GM18511 (cell line): ENCODE measurements around the gene SEC14L5.

Experiments
- ATAC-seq: cut with Tn5 transposase; IDR thresholded peaks from one replicate; pipeline ENCODE4 v1.9.1; 2021; ENCODE audit warnings: mild to moderate bottlenecking, moderate library complexity; ENCODE audit not compliant: unreplicated experiment

SEC14L5 gene

DNA sequence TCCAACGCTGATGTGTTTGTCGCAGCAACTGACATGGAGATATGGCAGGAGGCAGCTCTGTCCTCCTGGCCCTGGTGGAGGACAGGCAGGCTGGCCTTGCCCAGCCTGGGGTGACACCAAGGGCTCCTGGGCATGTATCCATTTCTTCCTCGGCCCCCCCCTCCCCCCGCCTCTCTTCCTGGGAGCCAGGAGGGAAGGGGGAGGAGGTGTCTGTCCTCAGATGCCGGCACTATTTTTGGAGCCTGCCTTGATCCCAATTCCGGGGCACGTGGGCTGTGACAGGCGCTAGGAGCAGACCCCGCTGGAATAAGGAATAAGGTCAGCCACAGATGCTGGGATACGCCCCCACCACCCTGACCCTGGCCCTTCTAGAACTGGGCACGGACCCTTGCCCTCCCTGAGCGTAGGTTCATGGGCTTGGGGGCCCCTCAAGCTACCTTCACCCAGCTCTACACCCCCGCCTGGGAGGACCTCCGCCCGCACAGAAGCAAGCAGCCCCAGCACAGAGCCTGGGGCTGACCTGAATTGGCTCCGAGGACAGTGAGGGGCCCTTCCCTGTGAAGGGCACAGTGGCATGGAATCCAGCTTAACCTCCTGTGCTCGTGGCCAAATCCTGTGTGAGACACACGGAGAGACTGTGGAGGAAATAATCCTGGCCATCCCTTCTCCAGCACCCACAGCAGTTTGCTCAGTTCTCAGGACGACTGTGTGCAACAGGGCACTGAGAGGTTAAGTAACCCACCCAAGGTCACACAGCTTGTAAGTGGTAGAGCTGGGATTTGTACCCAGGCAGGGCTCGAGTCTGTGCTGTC, 24.1 kb downstream of the SEC14L5 start:
- ATAC-seq = no peak

DNA sequence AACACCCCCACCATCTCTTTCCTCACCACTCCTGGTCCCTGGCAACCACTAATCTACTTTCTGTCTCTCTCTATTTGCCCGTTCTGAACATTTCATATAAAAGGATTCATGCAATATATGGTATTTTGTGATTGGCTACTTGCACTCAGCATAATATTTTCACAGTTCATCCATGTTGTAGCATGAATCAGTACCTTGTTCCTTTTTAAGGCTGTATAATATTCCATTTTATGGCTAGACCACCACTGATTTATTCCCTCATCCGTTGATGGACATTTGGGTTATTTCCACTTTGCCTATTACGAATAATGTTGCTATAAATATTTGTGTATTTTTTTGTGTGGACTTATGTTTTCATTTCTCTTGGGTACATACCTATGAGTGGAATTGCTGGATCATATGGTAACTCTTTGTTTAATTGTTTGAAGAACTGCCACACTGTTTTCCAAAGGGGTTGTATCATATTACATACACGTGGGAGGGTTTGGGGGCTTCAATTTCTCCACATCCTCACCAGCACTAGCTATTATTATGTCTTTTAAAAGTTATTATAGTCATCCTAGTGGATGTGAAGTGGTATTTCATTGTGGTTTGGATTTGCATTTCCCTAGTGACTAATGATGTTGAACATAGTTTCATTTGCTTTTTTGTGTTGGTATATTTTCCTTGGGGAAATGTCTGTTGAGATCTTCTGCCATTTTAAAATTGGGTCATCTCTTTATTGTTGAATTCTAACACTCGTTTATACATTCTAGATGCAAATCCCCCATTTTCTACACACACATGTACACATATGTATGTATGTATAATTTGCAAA, 26.3 kb downstream of the SEC14L5 start:
- ATAC-seq = no peak

DNA sequence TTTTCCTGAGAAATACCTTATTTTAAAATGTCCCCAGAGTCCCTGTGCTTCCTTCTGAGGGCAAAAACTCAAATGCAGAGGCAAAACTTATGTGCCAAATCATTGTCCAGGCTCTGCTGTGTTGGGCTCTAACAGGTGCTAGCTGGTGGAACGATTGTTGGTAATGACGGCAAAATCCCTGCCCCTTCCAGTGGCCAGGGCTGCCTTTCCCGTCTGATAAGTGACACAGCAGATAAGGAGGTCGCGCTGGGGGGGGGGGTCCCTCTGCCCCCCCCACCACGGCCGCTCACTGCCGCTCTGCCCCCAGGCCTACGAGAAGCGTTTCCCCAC, 29.1 kb downstream of the SEC14L5 start:
- ATAC-seq = no peak

DNA sequence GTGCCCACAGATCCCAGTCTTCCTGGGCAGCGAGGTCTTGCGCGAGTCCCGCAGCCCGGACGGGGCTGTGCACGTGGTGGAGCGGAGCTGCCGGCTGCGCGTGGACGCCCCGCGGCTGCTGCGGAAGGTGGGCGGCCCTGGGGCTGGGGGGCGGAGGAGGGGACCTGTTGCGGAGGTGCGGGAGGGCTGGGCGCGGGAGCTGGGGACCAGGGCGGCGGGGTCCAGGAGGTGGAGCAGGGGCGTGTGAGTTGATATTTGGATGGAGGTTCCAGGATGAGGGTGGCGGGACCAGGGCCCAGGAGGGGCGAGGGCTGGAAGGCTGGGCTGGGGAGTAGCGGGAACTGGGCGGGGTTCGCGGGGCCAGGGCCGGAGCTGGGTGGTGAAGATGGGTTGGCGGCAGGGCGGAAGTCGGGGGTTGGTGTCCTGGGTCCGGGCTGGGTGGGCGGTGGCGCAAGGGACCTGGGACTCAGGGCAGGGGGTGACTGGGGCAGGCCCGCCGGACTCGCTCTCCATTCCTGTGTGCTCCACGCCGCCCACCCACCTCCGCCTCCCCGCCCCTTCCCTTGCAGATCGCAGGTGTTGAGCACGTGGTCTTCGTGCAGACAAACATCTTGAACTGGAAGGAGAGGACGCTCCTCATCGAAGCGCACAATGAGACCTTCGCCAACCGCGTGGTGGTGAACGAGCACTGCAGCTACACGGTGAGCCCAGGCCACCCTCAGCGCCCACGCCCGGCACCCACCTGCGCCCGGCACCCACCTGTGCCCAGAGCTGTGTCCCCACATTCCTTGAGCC, 29.6 kb downstream of the SEC14L5 start:
- no peak for ATAC-seq

DNA sequence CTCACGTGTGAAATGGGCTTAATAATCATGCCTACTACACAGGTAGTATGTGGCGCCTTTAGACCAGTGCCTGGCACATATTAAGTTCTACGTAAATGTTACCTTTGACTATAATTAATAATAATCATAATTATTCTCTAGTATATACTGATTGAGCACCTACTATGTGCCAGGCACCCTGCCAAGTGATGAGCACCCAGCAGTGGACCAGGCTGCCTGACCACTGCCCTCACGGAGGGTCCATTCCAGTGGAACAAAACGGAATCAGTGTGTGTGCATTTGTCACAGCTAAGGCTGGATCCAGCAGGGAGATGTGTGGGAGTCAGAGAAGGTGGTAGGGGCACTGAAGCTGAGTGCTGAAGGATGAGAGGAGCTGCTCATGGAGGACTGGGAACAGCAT, 30.5 kb downstream of the SEC14L5 start:
- no peak for ATAC-seq

DNA sequence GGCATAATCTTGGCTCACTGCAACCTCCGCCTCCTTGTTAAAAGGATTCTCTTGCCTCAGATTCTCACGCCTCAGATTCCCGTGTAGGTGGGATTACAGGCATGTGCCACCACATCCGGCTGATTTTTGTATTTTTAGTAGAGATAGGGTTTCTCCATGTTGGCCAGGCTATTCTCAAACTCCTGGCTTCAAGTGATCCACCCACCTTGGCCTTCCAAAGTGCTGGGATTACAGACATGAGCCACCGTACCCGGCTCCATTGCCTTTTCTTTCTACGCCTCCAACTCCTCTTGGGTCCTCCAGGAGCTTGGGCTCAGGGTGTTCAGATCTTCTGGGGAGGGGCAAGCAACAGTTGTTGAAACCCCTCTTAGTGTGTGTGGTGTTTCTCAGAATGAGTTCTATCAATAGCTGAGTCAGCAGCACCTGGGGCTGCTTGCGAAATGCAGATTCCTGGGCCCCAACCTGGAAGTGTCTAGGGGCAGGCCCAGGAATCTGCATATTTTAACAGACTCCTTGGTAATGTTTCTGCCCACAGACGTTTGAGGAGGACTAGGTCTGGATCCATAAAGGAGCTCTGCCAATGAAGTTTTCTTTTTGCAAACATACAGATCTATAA, 31.4 kb downstream of the SEC14L5 start:
- no peak for ATAC-seq

DNA sequence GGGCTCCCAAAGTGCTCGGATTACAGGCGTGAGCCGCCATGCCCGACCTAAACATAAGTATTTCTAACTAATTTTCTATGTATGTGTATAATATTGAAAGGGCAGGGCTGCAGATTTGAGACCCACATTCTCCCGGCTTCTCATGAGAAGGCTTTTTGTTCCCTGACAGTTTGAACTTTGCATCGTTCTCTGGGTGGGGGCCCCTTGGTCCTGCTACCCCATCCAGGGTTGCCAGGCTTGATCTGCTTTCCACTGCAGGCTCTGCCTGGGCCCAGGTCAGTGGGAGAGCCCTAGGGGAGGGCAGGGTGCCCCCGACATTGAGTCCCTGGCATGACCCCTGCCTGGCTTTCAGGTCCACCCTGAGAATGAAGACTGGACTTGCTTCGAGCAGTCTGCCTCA, 32.3 kb downstream of the SEC14L5 start:
- ATAC-seq = no peak

DNA sequence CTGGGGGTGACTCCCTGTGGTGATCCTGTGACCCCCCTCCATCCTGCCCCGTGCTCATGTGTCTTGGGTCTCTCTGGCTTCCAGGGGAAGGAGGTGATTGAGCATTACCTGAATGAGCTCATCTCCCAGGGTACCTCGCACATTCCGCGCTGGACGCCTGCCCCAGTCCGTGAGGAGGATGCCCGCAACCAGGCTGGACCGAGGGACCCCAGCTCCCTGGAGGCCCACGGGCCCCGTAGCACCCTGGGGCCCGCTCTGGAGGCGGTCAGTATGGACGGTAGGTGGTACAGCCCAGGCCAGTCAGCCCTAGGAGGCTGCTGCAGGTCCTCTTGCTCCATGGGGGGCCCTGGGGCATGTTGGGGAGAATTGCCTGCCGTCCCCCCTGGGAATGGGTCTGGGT, 33.6 kb downstream of the SEC14L5 start:
- no peak for ATAC-seq

DNA sequence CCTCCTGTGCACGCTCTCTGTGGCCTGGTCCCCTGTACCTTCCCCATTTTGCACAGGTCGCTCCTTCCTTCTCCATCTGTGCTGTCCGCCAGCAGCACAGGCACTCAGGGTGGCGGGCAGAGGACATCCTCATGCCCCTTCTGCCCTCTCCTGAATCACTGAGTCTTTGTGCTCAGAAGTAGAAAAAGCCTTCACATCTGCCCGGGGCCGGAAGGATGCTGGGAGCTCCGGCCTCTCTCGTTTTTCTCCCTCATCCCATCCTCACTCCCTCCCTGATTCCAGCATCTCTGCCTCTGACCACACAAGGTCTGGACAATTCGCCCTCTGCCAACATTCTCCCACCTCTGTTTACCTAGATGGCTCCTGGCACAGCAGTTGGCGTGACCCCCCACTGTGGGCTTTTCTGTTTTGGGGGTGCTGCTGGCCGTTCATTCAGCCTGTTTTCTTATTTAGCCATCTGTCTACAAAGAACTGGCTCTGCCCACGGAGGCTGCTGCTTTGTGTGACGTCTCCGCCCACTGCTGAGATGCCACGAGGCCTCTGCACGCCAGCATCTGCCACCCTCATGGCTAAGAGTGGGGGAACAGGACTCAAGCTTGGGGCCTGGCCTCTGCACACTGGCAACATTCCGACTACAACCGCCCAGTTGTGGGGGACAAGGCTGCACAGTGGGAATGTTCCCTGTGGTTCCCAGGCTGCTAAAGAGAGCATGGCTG, 36.7 kb downstream of the SEC14L5 start:
- ATAC-seq = no peak

DNA sequence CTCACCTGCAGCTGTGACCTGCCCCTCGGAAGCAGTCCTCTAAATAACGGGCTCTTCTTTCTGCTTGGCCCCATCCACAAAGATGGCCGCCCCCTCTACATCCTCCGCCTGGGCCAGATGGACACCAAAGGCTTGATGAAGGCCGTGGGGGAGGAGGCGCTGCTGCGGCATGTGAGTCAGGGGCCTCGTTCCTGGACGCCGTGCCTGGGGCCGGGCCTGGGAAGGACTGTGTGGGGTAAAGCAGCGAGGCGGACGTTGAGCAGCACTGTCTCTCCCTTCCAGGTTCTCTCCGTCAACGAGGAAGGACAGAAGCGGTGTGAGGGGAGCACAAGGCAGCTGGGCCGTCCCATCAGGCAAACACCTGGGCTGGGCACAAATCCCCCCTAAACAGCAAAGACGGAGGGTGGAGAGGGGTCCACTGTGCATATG, 42.5 kb downstream of the SEC14L5 start:
- ATAC-seq = no peak

DNA sequence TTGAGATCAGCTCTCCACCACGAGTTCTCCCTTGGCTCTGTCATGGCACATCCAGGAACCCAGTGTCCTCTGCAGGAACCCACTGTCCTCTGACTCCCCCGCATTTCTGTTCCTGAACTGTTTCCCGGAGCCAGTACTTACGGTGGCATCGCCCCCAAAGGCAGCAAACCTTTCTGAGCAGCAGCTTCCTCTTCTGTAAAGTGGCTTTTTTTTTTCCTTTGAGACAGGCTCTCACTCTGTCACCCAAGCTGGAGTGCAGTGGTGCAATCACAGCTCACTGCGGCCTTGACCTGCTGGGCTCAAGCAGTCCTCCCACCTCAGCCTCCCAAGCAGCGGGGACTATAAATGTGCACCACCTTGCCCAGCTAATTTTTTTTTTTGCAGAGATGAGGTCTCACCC, 43.4 kb downstream of the SEC14L5 start:
- ATAC-seq = no peak

DNA sequence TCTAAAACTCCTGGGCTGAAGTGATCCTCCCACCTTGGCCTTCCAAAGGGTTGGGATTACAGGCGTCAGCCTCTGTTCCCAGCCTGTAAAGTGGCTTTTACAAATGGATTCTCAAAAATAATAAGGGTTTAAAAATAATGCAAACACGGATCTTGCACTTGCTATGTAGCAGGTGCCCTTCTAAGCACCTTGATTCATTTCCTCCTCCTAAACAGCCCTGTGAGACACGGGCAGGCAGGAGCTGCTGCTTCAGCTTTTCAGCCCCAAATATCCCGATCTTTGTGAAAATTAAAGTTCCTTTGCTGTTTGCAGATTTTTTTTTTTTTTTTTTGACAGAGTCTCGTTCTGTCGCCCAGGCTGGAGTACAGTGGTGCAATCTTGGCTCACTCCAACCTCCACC, 43.9 kb downstream of the SEC14L5 start:
- no peak for ATAC-seq

DNA sequence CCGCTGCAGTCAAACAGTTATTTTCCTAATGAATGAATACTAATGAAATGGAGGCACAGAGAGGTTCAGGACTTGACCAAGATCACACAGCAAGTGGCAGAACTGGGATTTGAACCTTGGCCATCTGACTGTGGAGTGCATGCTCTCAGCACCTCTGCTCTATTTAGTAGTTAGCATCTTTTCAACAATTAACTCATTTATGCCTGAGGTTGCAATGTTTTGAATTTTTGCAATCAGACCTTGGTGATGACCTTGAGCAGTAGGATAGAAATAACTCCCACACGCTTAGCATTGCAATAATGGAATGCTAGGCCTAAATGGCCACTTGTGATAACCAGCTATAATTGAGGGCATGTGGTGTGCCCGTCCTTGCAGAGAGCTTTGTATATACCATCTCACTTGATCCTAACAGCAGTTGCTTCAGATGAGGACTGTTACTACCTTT, 44.6 kb downstream of the SEC14L5 start:
- ATAC-seq = no peak

DNA sequence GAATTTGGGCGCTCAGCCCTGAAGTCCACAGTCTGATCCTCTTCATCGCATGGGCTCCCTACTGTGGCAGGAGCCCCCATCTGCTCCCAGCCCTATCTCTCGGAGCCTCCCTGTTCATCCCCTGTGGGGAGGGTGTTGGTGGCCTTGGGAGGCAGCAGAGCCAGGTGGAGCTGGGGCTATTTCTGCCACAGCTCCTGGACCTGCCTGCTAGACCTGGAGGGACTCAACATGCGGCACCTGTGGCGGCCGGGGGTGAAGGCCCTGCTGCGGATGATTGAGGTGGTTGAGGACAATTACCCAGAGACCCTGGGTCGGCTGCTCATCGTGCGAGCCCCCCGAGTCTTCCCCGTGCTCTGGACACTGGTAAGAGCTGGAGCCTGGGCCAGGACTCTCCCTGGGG, 45.1 kb downstream of the SEC14L5 start:
- no peak for ATAC-seq

DNA sequence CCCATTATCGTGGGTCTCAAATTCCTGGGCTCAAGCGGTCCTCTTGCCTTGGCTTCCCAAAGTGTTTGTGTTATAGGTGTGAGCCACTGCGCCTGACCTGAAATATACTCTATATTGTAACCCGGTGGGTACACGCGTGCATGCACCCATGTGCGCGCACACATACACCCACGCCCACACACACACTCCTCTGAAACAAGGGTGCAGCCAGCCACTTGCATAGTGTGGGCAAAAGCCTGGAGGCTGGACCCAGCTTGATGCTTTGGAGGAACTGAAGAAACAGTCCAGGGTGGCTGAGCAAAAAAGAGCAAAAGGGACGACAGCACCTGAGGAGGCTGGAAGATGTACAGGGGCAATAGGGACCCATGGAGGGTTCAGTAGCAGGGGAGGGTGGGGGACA, 45.7 kb downstream of the SEC14L5 start:
- no peak for ATAC-seq

DNA sequence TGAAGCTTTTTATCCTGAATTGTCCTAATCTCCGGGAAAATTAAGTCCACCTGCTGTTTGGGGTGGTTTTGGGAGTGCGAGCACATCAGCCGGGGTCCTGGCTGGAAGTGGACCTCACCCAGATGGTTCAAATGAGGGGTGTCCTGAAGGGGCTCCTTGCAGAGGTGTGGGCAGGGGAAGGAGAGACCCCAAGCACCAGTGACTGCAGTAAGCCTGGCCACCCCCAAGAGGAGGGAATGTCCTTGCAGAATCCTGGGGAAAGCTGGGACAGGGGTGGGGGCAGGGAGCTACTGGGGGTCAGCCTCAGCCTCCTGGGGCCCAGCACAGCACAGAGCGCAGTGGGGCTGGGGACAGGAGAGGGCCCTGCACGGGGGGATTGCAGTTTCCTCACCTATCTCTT, 46.2 kb downstream of the SEC14L5 start:
- no peak for ATAC-seq

DNA sequence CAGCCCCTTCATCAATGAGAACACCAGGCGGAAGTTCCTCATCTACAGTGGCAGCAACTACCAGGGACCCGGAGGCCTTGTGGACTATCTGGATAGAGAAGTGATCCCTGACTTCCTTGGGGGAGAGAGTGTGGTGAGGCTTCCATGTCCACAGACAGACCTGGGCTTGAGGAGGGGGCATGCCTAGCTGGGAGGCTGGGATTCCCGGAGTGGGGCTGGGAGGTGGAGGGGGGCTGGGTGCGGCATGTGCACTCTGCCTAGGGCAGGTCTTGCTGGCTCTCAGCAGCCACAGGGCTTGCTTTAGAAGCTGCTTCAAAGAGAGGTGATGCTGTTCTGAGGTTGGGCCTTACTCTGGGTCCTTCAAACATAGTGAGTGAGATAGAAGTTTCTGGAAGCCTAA, 47.8 kb downstream of the SEC14L5 start:
- ATAC-seq = no peak

DNA sequence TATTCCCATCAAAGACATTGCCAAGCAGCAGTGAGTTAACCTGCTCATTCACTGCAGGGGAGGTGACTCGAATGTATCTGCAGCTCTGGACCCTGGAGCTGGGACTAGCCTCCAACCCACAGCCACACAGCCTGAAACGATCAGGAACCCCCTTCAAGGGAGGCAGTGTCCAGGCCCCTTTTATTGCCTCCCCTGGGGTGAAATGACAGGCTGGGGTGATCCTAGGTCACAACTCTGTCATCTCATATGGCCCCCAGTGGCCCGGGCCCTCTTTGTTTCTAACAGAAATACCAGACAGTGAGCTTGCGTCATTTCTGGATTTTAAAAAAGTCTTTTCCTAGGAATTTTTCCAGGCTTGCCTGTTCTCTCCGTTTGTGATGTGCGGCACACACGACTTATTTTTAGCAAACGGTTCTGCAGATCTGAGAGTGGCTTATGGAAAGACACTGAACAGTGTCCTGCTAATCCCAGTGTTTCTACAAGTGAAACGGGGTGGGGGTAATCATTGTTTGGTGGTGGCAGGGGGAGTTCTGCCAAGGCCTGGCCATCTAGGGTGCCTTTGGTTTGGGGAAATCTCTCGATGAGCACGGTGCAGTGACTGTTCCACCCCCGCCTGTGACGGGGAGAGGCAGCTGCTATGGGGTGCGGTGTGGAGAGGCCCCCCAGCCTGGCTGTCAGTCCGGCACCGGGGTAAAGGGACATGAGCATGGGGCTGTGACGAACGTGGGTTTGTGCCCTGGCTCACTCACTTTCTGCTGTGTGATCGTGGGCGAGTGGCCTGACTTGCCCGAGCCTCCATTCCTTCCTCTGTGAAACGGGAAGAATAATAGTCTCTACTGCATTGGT, 48.4 kb downstream of the SEC14L5 start:
- no peak for ATAC-seq

DNA sequence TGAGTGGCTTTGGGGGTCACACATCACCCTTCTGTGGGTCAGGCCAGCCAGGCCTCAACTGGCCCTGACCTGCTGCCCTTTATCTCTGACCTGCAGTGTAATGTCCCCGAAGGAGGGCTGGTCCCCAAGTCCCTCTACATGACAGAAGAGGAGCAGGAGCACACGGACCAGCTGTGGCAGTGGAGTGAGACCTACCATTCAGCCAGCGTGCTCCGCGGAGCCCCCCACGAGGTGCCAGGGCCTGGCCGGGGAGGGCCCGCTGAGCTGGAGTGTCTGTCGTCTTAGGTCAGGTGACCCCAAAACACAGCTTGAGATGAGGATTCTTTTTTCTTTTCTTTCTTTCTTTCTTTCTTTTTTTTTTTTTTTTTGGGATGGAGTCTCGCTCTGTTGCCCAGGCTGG, 49.1 kb downstream of the SEC14L5 start:
- no peak for ATAC-seq

DNA sequence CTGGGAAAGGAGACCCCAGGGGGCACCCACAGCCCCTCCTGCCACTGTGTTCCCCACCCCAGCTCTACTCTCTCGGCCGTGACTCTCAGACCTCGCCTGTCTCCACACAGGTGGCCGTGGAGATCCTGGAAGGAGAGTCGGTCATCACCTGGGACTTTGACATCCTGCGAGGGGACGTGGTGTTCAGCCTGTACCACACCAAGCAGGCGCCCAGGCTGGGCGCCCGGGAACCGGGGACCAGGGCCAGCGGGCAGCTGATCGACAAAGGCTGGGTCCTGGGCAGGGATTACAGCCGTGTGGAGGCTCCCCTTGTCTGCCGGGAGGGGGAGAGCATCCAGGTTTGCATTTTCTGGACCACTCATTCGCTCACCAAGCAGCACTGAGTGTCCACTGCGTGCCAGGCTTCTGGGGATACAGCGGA, 50.2 kb downstream of the SEC14L5 start:
- no peak for ATAC-seq
